ENCODE results near the gene KAZN.

KAZN gene

GRCh38 chr1:15045123-15045522 is 446.6 kb downstream of the KAZN start:
- TF ChIP-seq SNAI2 (CRISPR knock-in tag; IDR thresholded peaks at IDR 0.05), result no peak
- no peak for TF ChIP-seq ARNTL (CRISPR knock-in tag; IDR thresholded peaks at IDR 0.05; ENCODE audit: borderline replicate concordance, low read depth)
- TF ChIP-seq, protein P1, sequence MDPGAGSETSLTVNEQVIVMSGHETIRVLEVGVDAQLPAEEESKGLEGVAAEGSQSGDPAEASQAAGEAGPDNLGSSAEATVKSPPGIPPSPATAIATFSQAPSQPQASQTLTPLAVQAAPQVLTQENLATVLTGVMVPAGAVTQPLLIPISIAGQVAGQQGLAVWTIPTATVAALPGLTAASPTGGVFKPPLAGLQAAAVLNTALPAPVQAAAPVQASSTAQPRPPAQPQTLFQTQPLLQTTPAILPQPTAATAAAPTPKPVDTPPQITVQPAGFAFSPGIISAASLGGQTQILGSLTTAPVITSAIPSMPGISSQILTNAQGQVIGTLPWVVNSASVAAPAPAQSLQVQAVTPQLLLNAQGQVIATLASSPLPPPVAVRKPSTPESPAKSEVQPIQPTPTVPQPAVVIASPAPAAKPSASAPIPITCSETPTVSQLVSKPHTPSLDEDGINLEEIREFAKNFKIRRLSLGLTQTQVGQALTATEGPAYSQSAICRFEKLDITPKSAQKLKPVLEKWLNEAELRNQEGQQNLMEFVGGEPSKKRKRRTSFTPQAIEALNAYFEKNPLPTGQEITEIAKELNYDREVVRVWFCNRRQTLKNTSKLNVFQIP (CRISPR knock-in tag; IDR thresholded peaks at IDR 0.05; ENCODE audit: borderline replicate concordance, low read depth), result no peak
- no peak for TF ChIP-seq CSRNP3 (CRISPR knock-in tag; IDR thresholded peaks at IDR 0.05)
- no peak for TF ChIP-seq ZC3H10 (CRISPR knock-in tag; IDR thresholded peaks at IDR 0.05)
- no peak for TF ChIP-seq ISL1 (CRISPR knock-in tag; IDR thresholded peaks at IDR 0.05)
- TF ChIP-seq CSDC2 (CRISPR knock-in tag; IDR thresholded peaks at IDR 0.05), result no peak
- no peak for TF ChIP-seq GLIS3 (CRISPR knock-in tag; IDR thresholded peaks at IDR 0.05)
- no peak for TF ChIP-seq ZFP30 (CRISPR knock-in tag; IDR thresholded peaks at IDR 0.05)
- no peak for TF ChIP-seq TSHZ2 (CRISPR knock-in tag; IDR thresholded peaks at IDR 0.05)
- no peak for ATAC-seq

DNA sequence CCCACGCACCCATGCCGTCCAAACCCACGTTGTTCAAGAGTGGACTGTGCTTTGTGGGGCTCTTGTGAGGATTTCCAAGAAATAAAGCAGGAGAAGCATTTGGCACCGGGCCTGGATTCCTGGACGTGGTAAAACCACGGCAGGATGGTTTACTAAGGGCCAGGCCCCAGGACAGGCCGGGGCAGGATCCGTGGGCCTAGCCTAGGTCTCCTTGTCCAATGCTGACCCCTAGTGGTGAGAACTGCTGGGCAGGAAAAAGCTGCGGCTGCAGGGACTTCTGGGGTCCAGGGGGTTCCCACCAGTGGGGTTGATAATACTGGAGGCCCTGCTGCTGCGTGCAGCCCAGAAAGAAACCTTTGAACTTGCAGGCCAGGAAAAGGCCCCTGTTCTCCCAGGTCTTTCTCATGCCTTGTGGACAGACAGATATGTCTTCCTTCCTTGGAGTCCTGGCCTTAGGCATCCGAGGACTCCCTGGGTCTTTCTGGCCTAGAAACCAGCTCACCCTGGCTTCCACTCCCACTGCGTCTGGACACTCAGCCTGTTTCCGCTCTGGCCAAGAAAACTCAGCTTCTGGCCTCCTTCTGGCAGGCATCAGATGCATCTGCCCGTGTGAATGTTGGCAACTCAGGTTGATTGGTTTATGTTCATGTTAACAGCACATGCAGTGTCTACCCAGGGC is 448.1 kb downstream of the KAZN start:
- peak; percentile 94 for ATAC-seq
- TF ChIP-seq ZFP30 (CRISPR knock-in tag; IDR thresholded peaks at IDR 0.05), result no peak
- TF ChIP-seq, protein P2, sequence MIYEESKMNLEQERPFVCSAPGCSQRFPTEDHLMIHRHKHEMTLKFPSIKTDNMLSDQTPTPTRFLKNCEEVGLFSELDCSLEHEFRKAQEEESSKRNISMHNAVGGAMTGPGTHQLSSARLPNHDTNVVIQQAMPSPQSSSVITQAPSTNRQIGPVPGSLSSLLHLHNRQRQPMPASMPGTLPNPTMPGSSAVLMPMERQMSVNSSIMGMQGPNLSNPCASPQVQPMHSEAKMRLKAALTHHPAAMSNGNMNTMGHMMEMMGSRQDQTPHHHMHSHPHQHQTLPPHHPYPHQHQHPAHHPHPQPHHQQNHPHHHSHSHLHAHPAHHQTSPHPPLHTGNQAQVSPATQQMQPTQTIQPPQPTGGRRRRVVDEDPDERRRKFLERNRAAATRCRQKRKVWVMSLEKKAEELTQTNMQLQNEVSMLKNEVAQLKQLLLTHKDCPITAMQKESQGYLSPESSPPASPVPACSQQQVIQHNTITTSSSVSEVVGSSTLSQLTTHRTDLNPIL (CRISPR knock-in tag; IDR thresholded peaks at IDR 0.05; ENCODE audit: low read depth), result no peak
- peak; percentile 42; the same call in 1 of the 2 replicates for TF ChIP-seq ZNF70 (CRISPR knock-in tag; IDR thresholded peaks at IDR 0.05)
- TF ChIP-seq TSHZ2 (CRISPR knock-in tag; IDR thresholded peaks at IDR 0.05), result no peak

DNA sequence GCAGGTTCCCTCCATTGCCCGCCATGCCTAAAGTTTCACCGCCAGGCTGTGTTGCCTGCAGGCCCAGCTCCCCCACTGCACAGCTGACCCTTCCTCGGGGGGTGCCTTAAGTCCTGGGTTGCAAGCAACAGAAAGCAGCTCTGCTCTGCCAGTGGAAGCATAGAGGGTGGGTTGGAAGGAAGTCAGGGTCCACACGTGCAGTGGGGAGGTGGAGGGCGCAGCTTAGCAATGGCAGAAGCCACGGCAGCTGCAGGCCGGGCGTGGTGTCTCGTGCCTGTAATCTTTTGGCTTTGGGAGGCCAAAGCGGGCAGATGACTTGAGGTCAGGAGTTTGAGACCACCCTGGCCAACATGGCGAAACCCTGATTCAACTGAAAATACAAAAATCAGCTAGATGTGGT is 448.8 kb downstream of the KAZN start:
- no peak for ATAC-seq
- TF ChIP-seq TOX (CRISPR knock-in tag; IDR thresholded peaks at IDR 0.05; ENCODE audit: borderline replicate concordance), result no peak
- TF ChIP-seq, protein P2 (CRISPR knock-in tag; IDR thresholded peaks at IDR 0.05; ENCODE audit: low read depth), result no peak
- TF ChIP-seq ZNF565 (CRISPR knock-in tag; conservative IDR thresholded peaks at IDR 0.05; ENCODE audit: low read depth), result no peak
- TF ChIP-seq CSDC2 (CRISPR knock-in tag; IDR thresholded peaks at IDR 0.05), result no peak
- no peak for TF ChIP-seq PPARA (CRISPR knock-in tag; IDR thresholded peaks at IDR 0.05; ENCODE audit: borderline replicate concordance)
- no peak for TF ChIP-seq OSR1 (CRISPR knock-in tag; IDR thresholded peaks at IDR 0.05)
- TF ChIP-seq ZFP3 (CRISPR knock-in tag; IDR thresholded peaks at IDR 0.05), result no peak
- TF ChIP-seq ZFP30 (CRISPR knock-in tag; IDR thresholded peaks at IDR 0.05), result no peak
- no peak for TF ChIP-seq ARNTL (CRISPR knock-in tag; IDR thresholded peaks at IDR 0.05; ENCODE audit: borderline replicate concordance, low read depth)
- no peak for TF ChIP-seq RARB (CRISPR knock-in tag; IDR thresholded peaks at IDR 0.05)
- no peak for TF ChIP-seq ISL1 (CRISPR knock-in tag; IDR thresholded peaks at IDR 0.05)
- TF ChIP-seq PATZ1 (CRISPR knock-in tag; IDR thresholded peaks at IDR 0.05; ENCODE audit: borderline replicate concordance), result no peak
- no peak for TF ChIP-seq TSHZ2 (CRISPR knock-in tag; IDR thresholded peaks at IDR 0.05)
- TF ChIP-seq ESRRG (CRISPR knock-in tag; IDR thresholded peaks at IDR 0.05), result no peak
- TF ChIP-seq ZNF70 (CRISPR knock-in tag; IDR thresholded peaks at IDR 0.05), result no peak
